Measurements from ENCODE around the gene NACC2.

- TF ChIP-seq POLR2A (IDR thresholded peaks at IDR 0.05) (no peak), CTCF (IDR thresholded peaks at IDR 0.05) (no peak), POLR2AphosphoS5 (IDR thresholded peaks at IDR 0.05) (no peak)
These were observed 50.0 kb downstream of the NACC2 start for GRCh38 chr9:136044971-136045594.
